ENCODE results near the gene COX14.

The COX14 gene

GRCh38 chr12:50085615-50086072 is 26.4 kb upstream of the COX14 start:
- no peak for DNase-seq

- DNase-seq = no peak
Measured at GRCh38 chr12:50086148-50086547, 25.9 kb upstream of the COX14 start.

GRCh38 chr12:50087151-50087550 is 24.9 kb upstream of the COX14 start:
- DNase-seq = no peak

- DNase-seq = no peak
Measured at GRCh38 chr12:50087995-50088394, 24.0 kb upstream of the COX14 start.

- peak; percentile 42 for DNase-seq
Measured at GRCh38 chr12:50088577-50089335, 23.3 kb upstream of the COX14 start.

- DNase-seq = no peak
Measured at GRCh38 chr12:50089730-50090129, 22.3 kb upstream of the COX14 start.

GRCh38 chr12:50090391-50090790 is 21.6 kb upstream of the COX14 start:
- DNase-seq = no peak

- no peak for DNase-seq
Measured at GRCh38 chr12:50097952-50098351, 14.1 kb upstream of the COX14 start.

- DNase-seq = no peak
Measured at GRCh38 chr12:50099302-50100008, 12.6 kb upstream of the COX14 start.

- DNase-seq = no peak
Measured at GRCh38 chr12:50100561-50100960, 11.5 kb upstream of the COX14 start.

GRCh38 chr12:50101663-50102062 is 10.4 kb upstream of the COX14 start:
- DNase-seq = no peak

- no peak for DNase-seq
Measured at GRCh38 chr12:50102131-50102531, 9.9 kb upstream of the COX14 start.

- DNase-seq = no peak
Measured at GRCh38 chr12:50102646-50103309, 9.3 kb upstream of the COX14 start.

- no peak for DNase-seq
Measured at GRCh38 chr12:50103351-50103750, 8.7 kb upstream of the COX14 start.

- peak; percentile 44 for DNase-seq
Measured at GRCh38 chr12:50103767-50104321, 8.2 kb upstream of the COX14 start, which contains the start of gene GPD1. Gene GPD1, plus strand, starts transcription at chr12:50104008. Its CDS starts 43 bp downstream, at chr12:50104051.

- no peak for DNase-seq
Measured at GRCh38 chr12:50104417-50105366, 7.3 kb upstream of the COX14 start.

- DNase-seq = no peak
Measured at GRCh38 chr12:50105913-50106450, 6.1 kb upstream of the COX14 start.

GRCh38 chr12:50106907-50107306 is 5.1 kb upstream of the COX14 start:
- no peak for DNase-seq

- DNase-seq = no peak
Measured at GRCh38 chr12:50107416-50108268, 4.4 kb upstream of the COX14 start.

- DNase-seq = no peak
Measured at GRCh38 chr12:50109319-50109718, 2.7 kb upstream of the COX14 start.
